Endothelial cell of umbilical vein (primary cell): Measurements from ENCODE around the gene MAPKAP1. TPM values are rescaled to one million over a fixed set of nuclear protein-coding genes. Genes with fewer than 3 reads are reported as not detected.

Experiments used
- BruUV-seq: library from RNA; stranded (reverse); fragments of 400-500 nt; replicated peaks from 2 replicates; lab custom pipeline; 2021; lab: Mats Ljungman, UMichigan
- CTCF ChIA-PET: fragments of 300-600, 350-600 bp; sonication (Branson Sonifier 250); formaldehyde crosslinking; loops from one replicate; lab custom pipeline; 2021; ENCODE audit warnings: antibody characterized with exemption, inconsistent platforms; lab: Charles Lee
- POLR2A ChIA-PET: fragments of 300-600, 350-600 bp; sonication (Branson Sonifier 250); formaldehyde crosslinking; loops from one replicate; lab custom pipeline; 2021; ENCODE audit warnings: antibody characterized with exemption, inconsistent platforms; lab: Charles Lee
- DNase-seq: peaks from one replicate; pipeline ENCODE4 v3.0.0-alpha.2; 2011; ENCODE audit warnings: low read depth, low spot score
- FAIRE-seq: peaks from 2 replicates; lab custom pipeline; 2011; peaks lifted over from hg19 to GRCh38; lab: Jason Lieb, UNC
- H2AFZ ChIP-seq: 2 replicates; pipeline ENCODE4 v1.6.0; 2012; ENCODE audit warnings: low read depth, low read length, control low read depth, inconsistent platforms
- H3K27ac ChIP-seq: 2 replicates; pipeline ENCODE4 v1.5.1; 2011; ENCODE audit warnings: low read depth, mild to moderate bottlenecking, control low read depth, low read length, moderate library complexity; ENCODE audit not compliant: insufficient read depth
- H3K27me3 ChIP-seq, 2 experiments: 2 replicates each; pipeline versions ENCODE4 v1.6.0 to v1.6.1; 2011; ENCODE audit warnings: low read length in 2 of 2, mixed read lengths in 1 of 2; ENCODE audit not compliant: control insufficient read depth in 2 of 2, insufficient read depth in 2 of 2
- H3K36me3 ChIP-seq, 2 experiments: 2 replicates in 1 of 2; 3 replicates in 1 of 2; pipeline ENCODE4 v1.5.1; 2011; ENCODE audit warnings: low read length in 2 of 2, mild to moderate bottlenecking in 1 of 2, moderate library complexity in 1 of 2; ENCODE audit not compliant: control insufficient read depth in 2 of 2, insufficient read depth in 2 of 2; ENCODE audit errors: extremely low read depth in 1 of 2
- H3K4me1 ChIP-seq: 3 replicates; pipeline ENCODE4 v1.5.1; 2011; ENCODE audit warnings: mild to moderate bottlenecking, low read length; ENCODE audit not compliant: control insufficient read depth, insufficient read depth; ENCODE audit errors: extremely low read depth
- H3K4me2 ChIP-seq: 2 replicates; pipeline ENCODE4 v1.6.1; 2011; ENCODE audit warnings: low read length, control low read depth, mixed read lengths; ENCODE audit not compliant: insufficient read depth
- H3K4me3 ChIP-seq, 3 experiments: fragments of 200-600 bp in 1 of 3; sonication (generic), shearing (Covaris generic) in 1 of 3; replicated peaks in 1 of 3; 2 replicates each; pipeline ENCODE4 v1.5.1; 2011 to 2016; ENCODE audit warnings: control low read depth in 3 of 3, low read length in 3 of 3, mild to moderate bottlenecking in 2 of 3, inconsistent platforms in 1 of 3, low read depth in 1 of 3, moderate library complexity in 1 of 3; ENCODE audit not compliant: insufficient read depth in 1 of 3
- H3K79me2 ChIP-seq: 2 replicates; pipeline ENCODE4 v1.6.0; 2012; ENCODE audit warnings: low read length, inconsistent platforms; ENCODE audit not compliant: control insufficient read depth, insufficient read depth
- H3K9ac ChIP-seq: replicated peaks from 2 replicates; pipeline ENCODE3; 2011; ENCODE audit warnings: low read length, control low read depth; ENCODE audit not compliant: insufficient read depth; ENCODE audit errors: extremely low read depth
- H3K9me1 ChIP-seq: replicated peaks from 3 replicates; pipeline ENCODE4 v1.6.0; 2011; ENCODE audit warnings: mild to moderate bottlenecking, low read length; ENCODE audit not compliant: control insufficient read depth, insufficient read depth; ENCODE audit errors: extremely low read depth
- H3K9me3 ChIP-seq: replicated peaks from 2 replicates; pipeline ENCODE4 v1.5.1; 2012; ENCODE audit warnings: low read length, inconsistent platforms; ENCODE audit not compliant: control insufficient read depth, insufficient read depth
- H4K20me1 ChIP-seq: replicated peaks from 2 replicates; pipeline ENCODE3; 2011; ENCODE audit warnings: mild to moderate bottlenecking, low read length; ENCODE audit not compliant: control insufficient read depth, insufficient read depth; ENCODE audit errors: extremely low read depth
- CTCF ChIP-seq, 2 donors: IDR thresholded peaks; 1 replicate in 1 of 2; 2 replicates in 1 of 2; pipeline ENCODE4 v1.5.1; 2011; ENCODE audit warnings: low read length in 2 of 2, mild to moderate bottlenecking in 2 of 2, moderate library complexity in 2 of 2, control low read depth in 1 of 2, inconsistent platforms in 1 of 2, low read depth in 1 of 2; ENCODE audit not compliant: insufficient read depth in 1 of 2; ENCODE audit errors: extremely low read depth in 1 of 2
- EZH2 ChIP-seq: IDR thresholded peaks from 2 replicates; pipeline ENCODE4 v1.6.1; 2012; ENCODE audit warnings: borderline replicate concordance, low read depth, mild to moderate bottlenecking, moderate library complexity, low read length, inconsistent platforms; ENCODE audit not compliant: severe bottlenecking
- FOS ChIP-seq: IDR thresholded peaks from 2 replicates; pipeline ENCODE4 v1.6.1; 2011; ENCODE audit warnings: mild to moderate bottlenecking, low read length, moderate library complexity, borderline replicate concordance; ENCODE audit not compliant: insufficient read depth
- GATA2 ChIP-seq: IDR thresholded peaks from 2 replicates; pipeline ENCODE4 v1.7.0; 2011; ENCODE audit warnings: low read depth, mild to moderate bottlenecking, moderate library complexity, mixed read lengths, low read length; ENCODE audit not compliant: insufficient read length, insufficient read depth
- JUN ChIP-seq: IDR thresholded peaks from 2 replicates; pipeline ENCODE4 v1.6.1; 2011; ENCODE audit warnings: borderline replicate concordance, low read depth; ENCODE audit not compliant: insufficient read length, insufficient read depth
- MAX ChIP-seq: IDR thresholded peaks from 2 replicates; pipeline ENCODE4 v1.6.1; 2011; ENCODE audit not compliant: insufficient read depth, insufficient read length
- MYC ChIP-seq: IDR thresholded peaks from one replicate; pipeline ENCODE4 v1.6.1; 2011; ENCODE audit warnings: mild to moderate bottlenecking, low read depth, low read length
- POLR2A ChIP-seq: IDR thresholded peaks from 2 replicates; pipeline ENCODE4 v1.6.1; 2012; ENCODE audit warnings: low read depth, mild to moderate bottlenecking, control low read depth, low read length
- POLR2AphosphoS5 ChIP-seq: IDR thresholded peaks from 2 replicates; pipeline ENCODE4 v1.6.1; 2012; ENCODE audit warnings: low read depth, mild to moderate bottlenecking, control low read depth, low read length, moderate library complexity; ENCODE audit not compliant: insufficient read depth
- dilution Hi-C: fragments of 300-500 bp; cut with MboI; formaldehyde crosslinking; loops from one replicate; pipeline ENCODE4 v1.15.0; 2019; ENCODE audit warnings: low sequenced_read_pairs; ENCODE audit not compliant: extremely low pct_ligation_motif_present
- intact Hi-C: fragments of 100-400 bp; cut with micrococcal nuclease; formaldehyde crosslinking; loops from one replicate; pipeline ENCODE4 v1.10.0; 2022
- polyA plus RNA-seq, 4 experiments: library from polyadenylated mRNA; depleted of rRNA in 3 of 4; stranded (reverse) in 3 of 4; unstranded in 1 of 4; fragments of >200 nt; gene quantifications; 2 replicates each; pipeline versions ENCODE4 v1.2.1 to v1.2.3, GENCODE V29; 2011 to 2012; ENCODE audit warnings: missing spikeins in 1 of 4
- total RNA-seq: library from RNA; stranded (reverse); gene quantifications from 2 replicates; pipeline ENCODE4 v1.2.3, GENCODE V29; 2021

Gene MAPKAP1
- total and polyA plus RNA-seq, 2 donors (not counting 3 experiments of a cell fraction or from before 2014, with no cell fraction given), result 61.9 to 99.1 TPM

GRCh38 chr9:125621170-125621569 is 85.8 kb downstream of the MAPKAP1 start:
- Histone ChIP-seq H3K27ac (no peak overlapping the region), H3K9me1 (no peaks in the 10 kb centered on the region), H3K27me3 (no peaks in the 10 kb centered on the region), H3K4me2 (no peak overlapping the region), H3K79me2 (peaks cover 41% of the 10 kb centered on the region), H3K9me3 (no peaks in the 10 kb centered on the region), H3K36me3 (no peaks in the 10 kb centered on the region), H3K9ac (no peak overlapping the region), H3K4me3 (no peak overlapping the region), H3K4me1 (no peaks in the 10 kb centered on the region), H4K20me1 (no peaks in the 10 kb centered on the region), H2AFZ (no peak overlapping the region)
- DNase-seq, result no peak
- intact Hi-C loops (no loop called here), dilution Hi-C loops (no loop called here)
- ChIA-PET POLR2A (no interaction called here), CTCF (interaction anchor here (1.5 kb wide), 1 partner anchor 63 kb away, joined by 4 read pairs; no protein-coding TSS in a partner anchor)
- peak; percentile 33 for FAIRE-seq
- no TSS peak for BruUV-seq
- no peak for TF ChIP-seq CTCF (IDR thresholded peaks at IDR 0.05; ENCODE audit: extremely low read depth in 1 of 2, insufficient read depth in 1 of 2, low read depth in 1 of 2, low read length in 2 of 2)
- no peak for TF ChIP-seq EZH2
- no peak for TF ChIP-seq POLR2A
- no peak for TF ChIP-seq MYC
- no peak for TF ChIP-seq POLR2AphosphoS5
- TF ChIP-seq MAX, result no peak
- no peak for TF ChIP-seq JUN
- TF ChIP-seq GATA2, result no peak
- TF ChIP-seq FOS, result no peak
